ENCODE data around the gene FBXL13. TPM values are rescaled to one million over a fixed set of nuclear protein-coding genes. Genes with fewer than 3 reads are reported as not detected.

FBXL13 gene
- total and polyA plus RNA-seq, 2 of the 8 experiments (the other 6 are each of a cell fraction or from before 2014, with no cell fraction given): 1.2 to 2.8 TPM

GRCh38 chr7:102829075-102829474, 245.5 kb downstream of the FBXL13 start:
- CTCF ChIA-PET (ENCODE audit: partially characterized antibody): interaction anchor here (1.3 kb wide), 1 partner anchor 16 kb away, joined by 3 read pairs; no protein-coding TSS in a partner anchor
- Histone ChIP-seq H3K27me3 (replicated peaks in 1 of 4; ENCODE audit: control insufficient read depth in 3 of 4, extremely low read depth in 1 of 4, insufficient read depth in 3 of 4, low read length in 3 of 4) (peaks cover 0 to 1% (median 0%) of the 10 kb centered on the region in 4 experiments; a peak in 1 of 7 replicates), H2AK5ac (ENCODE audit: low read depth, low read length) (no peak overlapping the region), H3K36me3 (ENCODE audit: control insufficient read depth in 2 of 4, insufficient read depth in 4 of 4, low read length in 3 of 4) (peaks cover 0 to 3% (median 0%) of the 10 kb centered on the region in 4 experiments; a peak in 1 of 8 replicates), H3K9ac (replicated peaks in 1 of 4; ENCODE audit: extremely low read depth in 1 of 4, low read depth in 3 of 4, low read length in 3 of 4) (no peak overlapping the region), H2BK15ac (ENCODE audit: low read length) (no peak overlapping the region), H3K4ac (replicated peaks; ENCODE audit: insufficient read length, low read depth, low read length) (no peak overlapping the region), H3K4me3 (ENCODE audit: extremely low read depth in 1 of 4, insufficient read depth in 2 of 4, low read depth in 3 of 4, low read length in 4 of 4) (no peak overlapping the region), H3K23me2 (ENCODE audit: low read depth, low read length) (no peaks in the 10 kb centered on the region), H3K9me3 (ENCODE audit: insufficient read depth in 2 of 2, low read depth in 1 of 2, low read length in 1 of 2) (no peaks in the 10 kb centered on the region), H2BK20ac (ENCODE audit: low read length) (no peak overlapping the region), H2AFZ (ENCODE audit: low read length) (no peak overlapping the region), H2BK120ac (replicated peaks; ENCODE audit: low read depth, low read length) (no peak overlapping the region), H3K4me2 (ENCODE audit: insufficient read depth in 1 of 2, low read depth in 2 of 2, low read length in 2 of 2) (no peak overlapping the region), H3K79me2 (ENCODE audit: control insufficient read depth in 1 of 2, insufficient read depth in 2 of 2, low read length in 2 of 2) (no peaks in the 10 kb centered on the region), H4K8ac (ENCODE audit: extremely low read depth, insufficient read depth, low read length) (no peak overlapping the region), H3K79me1 (ENCODE audit: low read depth, low read length) (no peaks in the 10 kb centered on the region; the same call in 1 of the 2 replicates), H4K5ac (ENCODE audit: insufficient read length, low read depth, low read length) (no peak overlapping the region), H4K20me1 (replicated peaks in 1 of 2; ENCODE audit: control insufficient read depth in 1 of 2, insufficient read depth in 2 of 2, low read length in 2 of 2) (no peaks in the 10 kb centered on the region), H3K4me1 (replicated peaks in 1 of 4; ENCODE audit: control insufficient read depth in 3 of 4, insufficient read depth in 4 of 4, low read length in 3 of 4) (peaks cover 0 to 5% (median 2%) of the 10 kb centered on the region in 4 experiments; a peak in 2 of 7 replicates), H2BK12ac (ENCODE audit: low read depth, low read length) (no peak overlapping the region), H3K14ac (ENCODE audit: insufficient read length) (no peak overlapping the region), H3K56ac (replicated peaks; ENCODE audit: insufficient read length, low read depth, low read length) (no peak overlapping the region), H3K23ac (ENCODE audit: insufficient read length) (no peak overlapping the region), H4K91ac (replicated peaks; ENCODE audit: insufficient read length, low read length) (no peak overlapping the region), H3K18ac (ENCODE audit: extremely low read depth, low read length) (no peak overlapping the region), H3K27ac (ENCODE audit: low read depth, low read length) (no peak overlapping the region), H2BK5ac (ENCODE audit: low read depth, low read length) (no peak overlapping the region)
- POLR2A ChIA-PET (ENCODE audit: partially characterized antibody): no interaction called here
- FAIRE-seq: no peak
- no peak for TF ChIP-seq CTCF (IDR thresholded peaks at IDR 0.05; ENCODE audit: control extremely low read depth in 1 of 3, insufficient read depth in 1 of 3, low read depth in 1 of 3, low read length in 3 of 3)
- no peak for TF ChIP-seq CHD2 (IDR thresholded peaks at IDR 0.05; ENCODE audit: low read length)
- no peak for TF ChIP-seq TAF7 (optimal IDR thresholded peaks at IDR 0.05; ENCODE audit: borderline replicate concordance, low read depth, low read length)
- no peak for TF ChIP-seq EGR1 (IDR thresholded peaks at IDR 0.05; ENCODE audit: borderline replicate concordance, low read depth, low read length)
- no peak for TF ChIP-seq JUN (IDR thresholded peaks at IDR 0.05; ENCODE audit: low read depth, low read length)
- TF ChIP-seq POLR2A (IDR thresholded peaks at IDR 0.05; ENCODE audit: control extremely low read depth in 1 of 2, low read depth in 2 of 2, low read length in 2 of 2): no peak
- no peak for TF ChIP-seq BACH1 (IDR thresholded peaks at IDR 0.05; ENCODE audit: low read length)
- no peak for TF ChIP-seq JUND (IDR thresholded peaks at IDR 0.05; ENCODE audit: low read length)
- TF ChIP-seq SP4 (IDR thresholded peaks at IDR 0.05; ENCODE audit: low read length): no peak
- TF ChIP-seq KDM5A (IDR thresholded peaks at IDR 0.05; ENCODE audit: low read length): no peak
- 96% methylated on average over 3 of the region's 3 CpGs; no CpG with 5 or more reads in 1 of the 2 experiments for WGBS, 2 experiments (ENCODE audit: extremely low coverage in 1 of 2, insufficient coverage in 1 of 2, insufficient read length in 1 of 2, insufficient replicate concordance in 2 of 2, low coverage in 1 of 2, low lambda C conversion rate in 2 of 2, missing lambda C conversion rate in 1 of 2)
- no peak for DNase-seq (ENCODE audit: low read depth in 1 of 2, low spot score in 2 of 2)

Data from H1 (cell line).